Measurements from ENCODE around the gene IQCK.

The IQCK gene

GRCh38 chr16:19810817-19811731 is 93.0 kb downstream of the IQCK start:
- no peak overlapping the region for H3K27ac Mint-ChIP-seq
- peaks cover 2% of the 10 kb centered on the region for H3K36me3 Mint-ChIP-seq
- H3K9me3 Mint-ChIP-seq: peaks cover 14% of the 10 kb centered on the region
- no peak for ATAC-seq
- no peaks in the 10 kb centered on the region for H3K27me3 Mint-ChIP-seq
- H3K4me1 Mint-ChIP-seq: no peaks in the 10 kb centered on the region
- H3K4me3 Mint-ChIP-seq: no peak overlapping the region

DNA sequence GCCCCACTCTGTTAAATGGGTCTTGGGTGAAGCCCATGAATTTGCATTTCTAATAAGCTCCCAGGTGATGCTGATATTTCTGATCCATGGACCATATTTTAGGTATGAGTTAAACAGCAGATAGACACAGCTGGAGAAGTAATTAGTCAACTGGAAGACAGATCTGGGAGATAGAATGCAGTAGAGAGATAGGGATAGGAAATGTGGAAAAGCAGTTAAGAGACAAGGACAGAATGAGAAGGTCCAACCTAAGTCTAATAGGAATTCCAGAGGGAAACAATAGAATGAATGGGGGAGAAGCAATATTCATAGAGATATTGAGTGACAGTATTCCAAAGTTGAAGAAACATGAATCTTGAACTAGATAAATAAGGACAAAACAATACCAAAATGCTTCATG is 94.9 kb downstream of the IQCK start:
- Mint-ChIP-seq H3K4me3 (no peak overlapping the region), H3K27ac (no peak overlapping the region), H3K9me3 (peaks cover 13% of the 10 kb centered on the region), H3K36me3 (no peaks in the 10 kb centered on the region), H3K4me1 (no peaks in the 10 kb centered on the region), H3K27me3 (no peaks in the 10 kb centered on the region)
- no peak for ATAC-seq

- no peak for ATAC-seq
- H3K27ac Mint-ChIP-seq: no peak overlapping the region
- no peaks in the 10 kb centered on the region for H3K27me3 Mint-ChIP-seq
- no peaks in the 10 kb centered on the region for H3K4me1 Mint-ChIP-seq
- H3K9me3 Mint-ChIP-seq: peaks cover 13% of the 10 kb centered on the region
- no peaks in the 10 kb centered on the region for H3K36me3 Mint-ChIP-seq
- H3K4me3 Mint-ChIP-seq: no peak overlapping the region
Measured at GRCh38 chr16:19815418-19815817, 97.3 kb downstream of the IQCK start.

GRCh38 chr16:19817122-19817521 is 99.1 kb downstream of the IQCK start:
- H3K4me1 Mint-ChIP-seq: no peaks in the 10 kb centered on the region
- H3K9me3 Mint-ChIP-seq: peaks cover 13% of the 10 kb centered on the region
- H3K27ac Mint-ChIP-seq: no peak overlapping the region
- H3K27me3 Mint-ChIP-seq: no peaks in the 10 kb centered on the region
- no peaks in the 10 kb centered on the region for H3K36me3 Mint-ChIP-seq
- no peak overlapping the region for H3K4me3 Mint-ChIP-seq
- ATAC-seq: no peak

DNA sequence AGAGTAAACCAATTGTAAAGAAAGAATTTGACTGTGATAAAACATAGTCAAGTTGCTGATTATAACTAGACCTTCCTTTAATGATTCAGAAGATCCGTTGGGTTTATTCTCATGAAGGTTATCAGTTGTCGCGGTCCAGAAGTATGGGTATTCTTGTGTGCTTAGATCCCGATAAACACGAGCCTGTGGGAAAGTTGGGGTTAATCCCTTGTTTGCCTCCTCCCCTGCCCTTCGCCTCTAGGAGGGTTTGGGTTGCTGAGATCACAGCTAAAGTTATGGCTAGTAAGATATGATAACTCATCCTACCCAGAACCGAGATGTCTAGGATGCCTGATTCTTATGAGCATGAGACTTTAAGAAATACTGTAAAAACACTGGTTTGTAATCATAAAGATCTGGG is 99.8 kb downstream of the IQCK start:
- Mint-ChIP-seq H3K4me3 (no peak overlapping the region), H3K27me3 (no peaks in the 10 kb centered on the region), H3K27ac (no peak overlapping the region), H3K36me3 (no peaks in the 10 kb centered on the region), H3K9me3 (peaks cover 12% of the 10 kb centered on the region), H3K4me1 (no peaks in the 10 kb centered on the region)
- ATAC-seq: no peak

DNA sequence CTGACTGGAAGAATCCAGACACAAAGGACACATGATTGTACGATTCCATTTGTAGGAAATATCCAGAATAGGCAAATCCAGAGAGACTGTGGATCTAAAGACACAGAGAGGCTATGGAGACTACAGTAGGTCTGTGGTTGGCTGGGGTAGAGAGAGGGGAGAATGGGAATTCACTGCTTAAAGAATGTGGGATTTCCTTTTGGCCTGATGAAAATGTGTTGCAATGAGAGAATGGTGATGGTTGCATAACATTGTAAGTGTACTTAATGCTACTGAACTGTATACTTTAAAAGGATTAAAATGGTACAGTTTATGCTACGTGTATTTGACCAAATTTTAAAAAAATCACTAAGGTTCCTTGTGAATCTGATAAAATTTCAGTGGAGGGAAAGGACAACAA is 104.5 kb downstream of the IQCK start:
- Mint-ChIP-seq H3K36me3 (no peaks in the 10 kb centered on the region), H3K4me1 (no peaks in the 10 kb centered on the region), H3K4me3 (no peak overlapping the region), H3K9me3 (no peaks in the 10 kb centered on the region), H3K27ac (no peak overlapping the region), H3K27me3 (no peaks in the 10 kb centered on the region)
- no peak for ATAC-seq

- Mint-ChIP-seq H3K9me3 (no peaks in the 10 kb centered on the region), H3K4me1 (no peaks in the 10 kb centered on the region), H3K4me3 (no peak overlapping the region), H3K27ac (no peak overlapping the region), H3K27me3 (no peaks in the 10 kb centered on the region), H3K36me3 (no peaks in the 10 kb centered on the region)
- ATAC-seq: no peak
Measured at GRCh38 chr16:19823322-19823721, 105.3 kb downstream of the IQCK start.

DNA sequence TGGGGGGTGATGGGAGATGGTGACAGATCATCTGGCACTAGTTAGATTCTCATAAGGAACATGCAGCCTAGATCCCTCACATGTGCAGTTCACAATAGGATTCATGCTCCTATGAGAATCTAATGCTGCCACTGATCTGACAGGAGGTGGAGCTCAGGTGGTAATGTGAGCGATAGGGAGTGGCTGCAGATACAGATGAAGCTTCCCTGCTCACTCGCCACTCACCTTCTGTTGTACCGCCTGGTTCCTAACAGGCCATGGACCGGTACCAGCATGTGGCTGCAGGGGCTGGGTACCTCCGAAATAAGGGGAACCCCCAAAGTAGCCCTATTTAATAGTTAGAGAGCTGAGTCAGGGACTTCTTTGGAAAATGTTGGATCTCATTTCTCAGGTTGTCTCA is 106.1 kb downstream of the IQCK start:
- H3K4me3 Mint-ChIP-seq: no peak overlapping the region
- no peak for ATAC-seq
- no peaks in the 10 kb centered on the region for H3K4me1 Mint-ChIP-seq
- H3K27ac Mint-ChIP-seq: no peak overlapping the region
- no peaks in the 10 kb centered on the region for H3K27me3 Mint-ChIP-seq
- H3K36me3 Mint-ChIP-seq: no peaks in the 10 kb centered on the region
- H3K9me3 Mint-ChIP-seq: no peaks in the 10 kb centered on the region

- no peak overlapping the region for H3K4me3 Mint-ChIP-seq
- no peak overlapping the region for H3K27ac Mint-ChIP-seq
- no peaks in the 10 kb centered on the region for H3K36me3 Mint-ChIP-seq
- no peak for ATAC-seq
- H3K9me3 Mint-ChIP-seq: no peaks in the 10 kb centered on the region
- H3K27me3 Mint-ChIP-seq: no peaks in the 10 kb centered on the region
- H3K4me1 Mint-ChIP-seq: no peaks in the 10 kb centered on the region
Measured at GRCh38 chr16:19829844-19830692, 112.0 kb downstream of the IQCK start.

DNA sequence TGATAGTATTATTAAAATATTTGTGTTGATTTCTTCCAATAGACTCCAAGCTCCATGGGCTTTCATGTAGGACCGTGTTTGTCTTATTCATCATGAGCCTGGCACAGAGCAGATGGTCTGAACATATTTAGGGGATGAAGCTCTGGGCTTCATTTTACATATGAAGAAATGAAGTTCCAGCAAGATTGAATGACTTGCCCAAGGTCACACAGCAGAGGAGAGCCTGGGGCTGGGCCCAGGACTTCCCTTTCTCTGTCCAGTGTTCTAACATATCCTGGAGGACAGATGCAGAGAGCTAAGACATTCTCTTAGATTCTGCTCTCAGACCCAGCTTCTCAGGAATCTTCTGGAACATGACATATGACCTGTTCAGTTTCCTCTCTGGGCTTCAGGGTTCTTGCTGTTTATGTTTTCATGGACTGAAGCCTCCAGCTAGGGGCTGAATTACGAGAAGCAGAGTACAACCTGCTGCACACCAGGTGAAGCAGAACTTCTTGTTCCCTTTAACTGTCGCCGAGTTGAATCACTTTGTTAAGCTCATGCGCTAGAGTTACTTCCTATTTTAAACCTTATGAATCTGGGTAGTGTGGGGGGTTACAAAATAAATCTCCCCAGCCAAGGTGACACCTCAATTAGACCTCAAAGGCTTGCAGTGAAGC is 113.0 kb downstream of the IQCK start:
- H3K4me3 Mint-ChIP-seq: no peak overlapping the region
- no peak for ATAC-seq
- no peaks in the 10 kb centered on the region for H3K27me3 Mint-ChIP-seq
- no peaks in the 10 kb centered on the region for H3K9me3 Mint-ChIP-seq
- no peak overlapping the region for H3K27ac Mint-ChIP-seq
- no peaks in the 10 kb centered on the region for H3K36me3 Mint-ChIP-seq
- no peaks in the 10 kb centered on the region for H3K4me1 Mint-ChIP-seq

DNA sequence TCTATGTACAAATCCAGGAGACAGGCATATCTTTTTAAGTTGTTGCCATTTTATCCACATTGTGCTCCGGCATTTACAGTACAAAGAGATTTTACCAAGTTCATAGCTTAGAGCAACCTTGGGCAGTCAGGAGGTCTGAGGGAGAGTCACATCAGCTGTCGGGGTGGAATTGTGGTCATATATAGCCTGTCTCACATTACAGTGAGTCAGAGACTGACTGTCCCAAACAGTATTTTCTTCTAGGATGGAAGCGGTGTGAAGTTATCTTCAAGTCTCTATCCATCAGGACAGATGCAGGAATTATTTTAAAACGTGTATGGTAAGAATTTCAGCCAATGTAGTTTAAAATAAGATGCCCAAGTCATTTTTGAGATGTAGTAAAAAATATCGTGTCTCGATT is 113.6 kb downstream of the IQCK start:
- Mint-ChIP-seq H3K4me1 (no peaks in the 10 kb centered on the region), H3K27ac (no peak overlapping the region), H3K9me3 (no peaks in the 10 kb centered on the region), H3K4me3 (no peak overlapping the region), H3K36me3 (no peaks in the 10 kb centered on the region), H3K27me3 (no peaks in the 10 kb centered on the region)
- ATAC-seq: no peak

DNA sequence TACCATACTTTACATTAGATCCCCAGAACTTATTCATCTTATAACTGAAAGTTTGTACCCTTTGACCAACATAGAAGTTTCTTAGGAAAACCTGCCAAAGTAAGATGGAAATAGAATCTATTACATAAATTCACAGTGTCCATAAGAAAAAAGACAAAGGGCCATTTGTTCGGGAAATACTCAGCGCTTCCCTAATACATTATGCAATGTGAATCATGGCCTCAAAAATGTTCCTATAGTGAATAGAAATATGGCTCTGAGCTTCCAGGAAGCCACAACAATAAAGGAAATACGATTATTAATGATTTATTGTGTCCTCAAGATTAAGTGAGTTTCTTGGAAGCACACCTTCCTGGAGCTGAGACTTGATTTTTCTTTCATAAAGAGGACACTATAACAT is 115.1 kb downstream of the IQCK start:
- no peaks in the 10 kb centered on the region for H3K4me1 Mint-ChIP-seq
- no peak for ATAC-seq
- H3K36me3 Mint-ChIP-seq: no peaks in the 10 kb centered on the region
- H3K27me3 Mint-ChIP-seq: peaks cover 6% of the 10 kb centered on the region
- no peak overlapping the region for H3K27ac Mint-ChIP-seq
- H3K4me3 Mint-ChIP-seq: no peak overlapping the region
- H3K9me3 Mint-ChIP-seq: no peaks in the 10 kb centered on the region

DNA sequence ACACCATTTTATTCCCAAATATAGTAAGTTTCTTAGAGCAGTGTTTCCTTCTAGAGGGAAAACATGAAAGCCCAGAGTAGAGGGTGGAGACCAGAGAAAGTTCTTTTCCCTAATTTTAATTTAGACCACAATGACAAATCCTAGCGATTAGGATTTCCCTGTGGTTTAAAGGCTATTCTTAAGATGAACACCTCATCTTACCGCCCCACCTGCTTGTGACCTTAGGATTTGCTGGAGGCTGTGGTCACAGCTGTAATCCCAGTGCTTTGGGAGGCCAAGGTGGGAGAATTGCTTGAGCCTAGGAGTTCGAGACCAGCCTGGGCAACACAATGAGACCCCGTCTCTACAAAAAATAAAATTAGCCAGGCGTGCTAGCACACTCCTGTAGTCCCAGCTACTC is 115.5 kb downstream of the IQCK start:
- H3K4me1 Mint-ChIP-seq: no peaks in the 10 kb centered on the region
- H3K36me3 Mint-ChIP-seq: no peaks in the 10 kb centered on the region
- H3K4me3 Mint-ChIP-seq: no peak overlapping the region
- H3K9me3 Mint-ChIP-seq: no peaks in the 10 kb centered on the region
- H3K27me3 Mint-ChIP-seq: peaks cover 10% of the 10 kb centered on the region
- no peak for ATAC-seq
- no peak overlapping the region for H3K27ac Mint-ChIP-seq

- no peak for ATAC-seq
- Mint-ChIP-seq H3K4me3 (no peak overlapping the region), H3K27me3 (peaks cover 10% of the 10 kb centered on the region), H3K27ac (no peak overlapping the region), H3K9me3 (no peaks in the 10 kb centered on the region), H3K4me1 (no peaks in the 10 kb centered on the region), H3K36me3 (no peaks in the 10 kb centered on the region)
Measured at GRCh38 chr16:19835196-19835595, 117.1 kb downstream of the IQCK start.

DNA sequence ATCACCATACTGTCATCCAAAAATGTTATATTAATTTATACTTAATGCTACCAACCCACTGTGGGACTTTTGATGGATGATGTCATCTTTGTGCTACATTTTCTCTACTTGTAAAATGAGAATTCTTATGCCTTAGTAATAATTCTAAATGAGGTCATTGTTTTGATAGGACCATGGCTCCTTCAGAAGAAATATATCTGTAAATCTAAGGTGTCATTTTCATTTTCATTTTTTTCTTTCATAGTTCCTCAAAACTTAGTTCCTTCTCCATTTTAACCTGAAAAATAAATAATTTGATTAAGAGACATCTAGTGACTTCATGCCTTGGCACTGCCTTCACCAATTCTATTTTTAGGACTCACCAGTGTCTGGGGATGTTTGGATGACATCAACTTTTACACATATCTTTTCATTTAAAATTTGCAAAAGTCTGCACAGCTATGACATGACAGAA is 117.9 kb downstream of the IQCK start:
- H3K9me3 Mint-ChIP-seq: no peaks in the 10 kb centered on the region
- no peaks in the 10 kb centered on the region for H3K36me3 Mint-ChIP-seq
- no peaks in the 10 kb centered on the region for H3K4me1 Mint-ChIP-seq
- no peak overlapping the region for H3K4me3 Mint-ChIP-seq
- H3K27ac Mint-ChIP-seq: no peak overlapping the region
- peaks cover 10% of the 10 kb centered on the region for H3K27me3 Mint-ChIP-seq
- ATAC-seq: no peak
